HepG2 (cell line): ENCODE data around the gene TARBP2. TPM values are rescaled to one million over a fixed set of nuclear protein-coding genes. Genes with fewer than 3 reads are reported as not detected.

Source experiments
- ATM ChIP-seq: fragments of 450-650 bp; IDR thresholded peaks from 2 replicates; pipeline ENCODE4 v1.7.1; 2017; ENCODE audit warnings: mild to moderate bottlenecking, borderline replicate concordance
- BRD4 ChIP-seq: sonication (generic); formaldehyde crosslinking; IDR thresholded peaks from 2 replicates; pipeline ENCODE4 v1.4.0; 2020; ENCODE audit warnings: missing genetic modification reagents
- CAMTA2 ChIP-seq: sonication (generic); formaldehyde crosslinking; IDR thresholded peaks from 2 replicates; pipeline ENCODE4 v1.4.0; 2020; ENCODE audit warnings: mild to moderate bottlenecking, missing genetic modification reagents, borderline replicate concordance
- CEBPB ChIP-seq: IDR thresholded peaks from 2 replicates; pipeline ENCODE4 v1.6.1; 2011; ENCODE audit warnings: low read depth, low read length, improper control_type of control experiment, borderline replicate concordance
- ELF3 ChIP-seq: IDR thresholded peaks from 2 replicates; pipeline ENCODE4 v1.6.1; 2016; ENCODE audit warnings: missing genetic modification reagents, missing compliant biosample characterization
- HOXA7 ChIP-seq: sonication (generic); formaldehyde crosslinking; IDR thresholded peaks from 2 replicates; pipeline ENCODE4 v1.8.1; 2022; ENCODE audit warnings: mild to moderate bottlenecking, missing genetic modification reagents, moderate library complexity
- HOXD1 ChIP-seq: sonication (generic); formaldehyde crosslinking; IDR thresholded peaks from 2 replicates; pipeline ENCODE4 v1.5.0; 2020; ENCODE audit warnings: missing genetic modification reagents
- IKZF4 ChIP-seq: sonication (generic); formaldehyde crosslinking; IDR thresholded peaks from 2 replicates; pipeline ENCODE4 v1.5.1; 2020; ENCODE audit warnings: borderline replicate concordance, mild to moderate bottlenecking, low read depth, missing genetic modification reagents; ENCODE audit errors: not compliant biosample characterization
- KDM5B ChIP-seq: sonication (generic); formaldehyde crosslinking; IDR thresholded peaks from 2 replicates; pipeline ENCODE4 v1.4.0; 2020; ENCODE audit warnings: missing genetic modification reagents, mild to moderate bottlenecking, borderline replicate concordance
- MIER3 ChIP-seq: IDR thresholded peaks from 2 replicates; pipeline ENCODE4 v1.6.1; 2016; ENCODE audit warnings: missing compliant biosample characterization, borderline replicate concordance
- NCOR1 ChIP-seq: fragments of 200-600 bp; sonication (generic); IDR thresholded peaks from 2 replicates; pipeline ENCODE4 v1.7.0; 2017; ENCODE audit warnings: antibody characterized with exemption, low read length, borderline replicate concordance
- NFYC ChIP-seq: IDR thresholded peaks from 2 replicates; pipeline ENCODE4 v1.6.1; 2016; ENCODE audit warnings: missing genetic modification reagents, missing compliant biosample characterization
- PTBP1 ChIP-seq: fragments of 200-400 bp; formaldehyde crosslinking; IDR thresholded peaks from 2 replicates; pipeline ENCODE4 v1.6.1; 2018; ENCODE audit warnings: low read length, low read depth; ENCODE audit not compliant: poor library complexity, severe bottlenecking
- RAD21 ChIP-seq: fragments of 450-650 bp; formaldehyde crosslinking; IDR thresholded peaks from 2 replicates; pipeline ENCODE4 v1.5.0; 2020; ENCODE audit warnings: mild to moderate bottlenecking
- SKI ChIP-seq: fragments of 450-650 bp; IDR thresholded peaks from one replicate; pipeline ENCODE4 v1.6.1; 2018; ENCODE audit warnings: mild to moderate bottlenecking; ENCODE audit not compliant: partially characterized antibody
- SNAI1 ChIP-seq: sonication (generic); formaldehyde crosslinking; IDR thresholded peaks from 2 replicates; pipeline ENCODE4 v1.5.0; 2020; ENCODE audit warnings: mild to moderate bottlenecking, missing genetic modification reagents, borderline replicate concordance
- SPEN ChIP-seq: sonication (generic); formaldehyde crosslinking; IDR thresholded peaks from 2 replicates; pipeline ENCODE4 v1.5.1; 2020; ENCODE audit warnings: low read depth, mild to moderate bottlenecking, missing genetic modification reagents
- SRSF1 ChIP-seq: fragments of 200-400 bp; formaldehyde crosslinking; optimal IDR thresholded peaks from 2 replicates; pipeline ENCODE3; 2017; ENCODE audit warnings: mild to moderate bottlenecking, low read depth, low read length, moderate library complexity
- ZNF30 ChIP-seq: sonication (generic); formaldehyde crosslinking; IDR thresholded peaks from 2 replicates; pipeline ENCODE4 v1.5.0; 2020; ENCODE audit warnings: mild to moderate bottlenecking, missing genetic modification reagents
- ZNF343 ChIP-seq: sonication (generic); formaldehyde crosslinking; IDR thresholded peaks from 2 replicates; pipeline ENCODE4 v1.4.0; 2020; ENCODE audit warnings: mild to moderate bottlenecking, missing genetic modification reagents
- ZNF556 ChIP-seq: sonication (generic); formaldehyde crosslinking; IDR thresholded peaks from 2 replicates; pipeline ENCODE4 v1.4.0; 2020; ENCODE audit warnings: mild to moderate bottlenecking, missing genetic modification reagents, borderline replicate concordance
- ZNF746 ChIP-seq: sonication (generic); formaldehyde crosslinking; IDR thresholded peaks from 2 replicates; pipeline ENCODE4 v1.8.0; 2022; ENCODE audit warnings: mild to moderate bottlenecking, missing genetic modification reagents
- polyA plus RNA-seq, 8 experiments: library from polyadenylated mRNA; depleted of rRNA in 3 of 8; stranded (reverse) in 7 of 8; unstranded in 1 of 8; fragments of >200 nt; fragmentation: Illumina TruSeq in 4 of 8; extraction: Trizol in 4 of 8; gene quantifications; 2 replicates each; pipeline versions ENCODE4 v1.2.1 to v1.2.3, GENCODE V29; 2011 to 2016; ENCODE audit warnings: low read depth in 4 of 8, missing spikeins in 1 of 8, mixed read lengths in 1 of 8; ENCODE audit not compliant: insufficient read depth in 1 of 8
- total RNA-seq, 5 experiments: library from RNA; depleted of rRNA; stranded (reverse); fragments of >200 nt; fragmentation: Illumina TruSeq; extraction: Trizol; gene quantifications; 2 replicates each; pipeline ENCODE4 v1.2.3, GENCODE V29; 2016; ENCODE audit warnings: low read depth in 1 of 5
- TF ChIP-seq, protein P1 (sequence below): sonication (generic); formaldehyde crosslinking; IDR thresholded peaks from 2 replicates; pipeline ENCODE4 v1.5.1; 2020; ENCODE audit warnings: missing genetic modification reagents, mild to moderate bottlenecking, borderline replicate concordance
- TF ChIP-seq, protein P2 (sequence below): sonication (generic); formaldehyde crosslinking; IDR thresholded peaks from 2 replicates; pipeline ENCODE4 v1.5.0; 2020; ENCODE audit warnings: missing genetic modification reagents
- TF ChIP-seq, protein P3 (sequence below): sonication (generic); formaldehyde crosslinking; IDR thresholded peaks from 2 replicates; pipeline ENCODE4 v1.4.0; 2020; ENCODE audit warnings: missing genetic modification reagents, mild to moderate bottlenecking, borderline replicate concordance
- TF ChIP-seq, protein P4 (sequence below): sonication (generic); formaldehyde crosslinking; IDR thresholded peaks from 2 replicates; pipeline ENCODE4 v1.5.0; 2020; ENCODE audit warnings: missing genetic modification reagents
- TF ChIP-seq, protein P5 (sequence below): sonication (generic); formaldehyde crosslinking; IDR thresholded peaks from 2 replicates; pipeline ENCODE4 v1.5.0; 2020; ENCODE audit warnings: mild to moderate bottlenecking, missing genetic modification reagents

Gene TARBP2
- total and polyA plus RNA-seq, 2 of the 13 experiments (the other 11 are each of a cell fraction or from before 2014, with no cell fraction given): 47.0 to 55.5 TPM

DNA sequence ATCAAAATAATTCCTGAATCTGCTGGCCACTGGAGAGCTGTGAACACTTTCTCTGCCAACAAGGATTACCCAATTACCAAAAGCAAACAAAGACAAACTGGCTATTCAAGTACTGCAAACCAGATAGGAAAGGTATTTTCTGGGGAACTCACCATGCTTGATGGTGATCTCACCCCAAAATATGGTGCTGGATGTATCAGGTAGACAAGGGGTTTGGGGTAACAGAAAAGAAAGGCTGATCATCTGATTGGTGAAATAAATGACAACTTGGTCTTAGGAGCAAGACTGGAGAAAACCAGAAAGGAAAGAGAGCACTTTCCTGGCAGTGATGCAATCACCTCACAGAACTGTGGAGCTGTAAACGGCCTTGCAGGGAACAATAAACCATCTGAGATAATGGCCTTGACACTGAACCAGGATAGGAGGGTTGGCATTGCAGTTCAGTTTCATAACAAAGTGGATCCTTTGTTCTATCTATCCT, 37.2 kb downstream of the TARBP2 start (continued):
- TF ChIP-seq HOXD1 (peak; percentile 87), MIER3 (CRISPR knock-in tag) (peak; percentile 87; the same call in 1 of the 2 replicates), ZNF746 (CRISPR knock-in tag) (no peak), KDM5B (CRISPR knock-in tag) (no peak), ZNF343 (CRISPR knock-in tag) (no peak), NCOR1 (peak; percentile 97), BRD4 (CRISPR knock-in tag) (no peak), SNAI1 (CRISPR knock-in tag) (no peak), ZNF556 (CRISPR knock-in tag) (no peak), SPEN (CRISPR knock-in tag) (no peak), ELF3 (CRISPR knock-in tag) (peak; percentile 86), CEBPB (peak; percentile 98), SRSF1 (no peak), ZNF30 (CRISPR knock-in tag) (no peak), ATM (no peak), IKZF4 (CRISPR knock-in tag) (no peak), CAMTA2 (CRISPR knock-in tag) (no peak), SKI (peak; percentile 97), RAD21 (CRISPR knock-in tag) (no peak), NFYC (CRISPR knock-in tag) (0 out of 2 replicates have a peak, but pooled peaks have one; percentile 28), HOXA7 (no peak), PTBP1 (no peak)
- TF ChIP-seq, protein P1, sequence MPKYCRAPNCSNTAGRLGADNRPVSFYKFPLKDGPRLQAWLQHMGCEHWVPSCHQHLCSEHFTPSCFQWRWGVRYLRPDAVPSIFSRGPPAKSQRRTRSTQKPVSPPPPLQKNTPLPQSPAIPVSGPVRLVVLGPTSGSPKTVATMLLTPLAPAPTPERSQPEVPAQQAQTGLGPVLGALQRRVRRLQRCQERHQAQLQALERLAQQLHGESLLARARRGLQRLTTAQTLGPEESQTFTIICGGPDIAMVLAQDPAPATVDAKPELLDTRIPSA (CRISPR knock-in tag): no peak
- TF ChIP-seq, protein P2, sequence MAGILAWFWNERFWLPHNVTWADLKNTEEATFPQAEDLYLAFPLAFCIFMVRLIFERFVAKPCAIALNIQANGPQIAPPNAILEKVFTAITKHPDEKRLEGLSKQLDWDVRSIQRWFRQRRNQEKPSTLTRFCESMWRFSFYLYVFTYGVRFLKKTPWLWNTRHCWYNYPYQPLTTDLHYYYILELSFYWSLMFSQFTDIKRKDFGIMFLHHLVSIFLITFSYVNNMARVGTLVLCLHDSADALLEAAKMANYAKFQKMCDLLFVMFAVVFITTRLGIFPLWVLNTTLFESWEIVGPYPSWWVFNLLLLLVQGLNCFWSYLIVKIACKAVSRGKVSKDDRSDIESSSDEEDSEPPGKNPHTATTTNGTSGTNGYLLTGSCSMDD (CRISPR knock-in tag): no peak
- TF ChIP-seq, protein P3, sequence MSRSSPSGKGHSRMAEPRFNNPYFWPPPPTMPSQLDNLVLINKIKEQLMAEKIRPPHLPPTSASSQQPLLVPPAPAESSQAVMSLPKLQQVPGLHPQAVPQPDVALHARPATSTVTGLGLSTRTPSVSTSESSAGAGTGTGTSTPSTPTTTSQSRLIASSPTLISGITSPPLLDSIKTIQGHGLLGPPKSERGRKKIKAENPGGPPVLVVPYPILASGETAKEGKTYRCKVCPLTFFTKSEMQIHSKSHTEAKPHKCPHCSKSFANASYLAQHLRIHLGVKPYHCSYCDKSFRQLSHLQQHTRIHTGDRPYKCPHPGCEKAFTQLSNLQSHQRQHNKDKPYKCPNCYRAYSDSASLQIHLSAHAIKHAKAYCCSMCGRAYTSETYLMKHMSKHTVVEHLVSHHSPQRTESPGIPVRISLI (CRISPR knock-in tag): no peak
- TF ChIP-seq, protein P4, sequence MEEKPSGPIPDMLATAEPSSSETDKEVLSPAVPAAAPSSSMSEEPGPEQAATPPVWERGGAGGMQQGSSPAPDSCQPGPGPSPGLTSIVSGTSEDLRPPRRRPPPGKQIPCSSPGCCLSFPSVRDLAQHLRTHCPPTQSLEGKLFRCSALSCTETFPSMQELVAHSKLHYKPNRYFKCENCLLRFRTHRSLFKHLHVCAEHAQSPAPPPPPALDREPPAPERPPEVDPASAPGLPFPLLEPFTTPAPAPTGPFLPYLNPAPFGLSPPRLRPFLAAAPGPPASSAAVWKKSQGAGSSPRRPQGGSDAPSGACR (CRISPR knock-in tag): no peak
- TF ChIP-seq, protein P5, sequence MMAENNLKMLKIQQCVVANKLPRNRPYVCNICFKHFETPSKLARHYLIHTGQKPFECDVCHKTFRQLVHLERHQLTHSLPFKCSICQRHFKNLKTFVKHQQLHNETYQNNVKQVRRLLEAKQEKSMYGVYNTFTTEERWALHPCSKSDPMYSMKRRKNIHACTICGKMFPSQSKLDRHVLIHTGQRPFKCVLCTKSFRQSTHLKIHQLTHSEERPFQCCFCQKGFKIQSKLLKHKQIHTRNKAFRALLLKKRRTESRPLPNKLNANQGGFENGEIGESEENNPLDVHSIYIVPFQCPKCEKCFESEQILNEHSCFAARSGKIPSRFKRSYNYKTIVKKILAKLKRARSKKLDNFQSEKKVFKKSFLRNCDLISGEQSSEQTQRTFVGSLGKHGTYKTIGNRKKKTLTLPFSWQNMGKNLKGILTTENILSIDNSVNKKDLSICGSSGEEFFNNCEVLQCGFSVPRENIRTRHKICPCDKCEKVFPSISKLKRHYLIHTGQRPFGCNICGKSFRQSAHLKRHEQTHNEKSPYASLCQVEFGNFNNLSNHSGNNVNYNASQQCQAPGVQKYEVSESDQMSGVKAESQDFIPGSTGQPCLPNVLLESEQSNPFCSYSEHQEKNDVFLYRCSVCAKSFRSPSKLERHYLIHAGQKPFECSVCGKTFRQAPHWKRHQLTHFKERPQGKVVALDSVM: no peak
